GM12873 (cell line): ENCODE data around the gene HAGHL.

ENCODE experiments used
- TF ChIP-seq, protein P1 (sequence below): IDR thresholded peaks from 2 replicates; pipeline ENCODE4 v1.5.1; 2012; ENCODE audit warnings: low read depth, mild to moderate bottlenecking, moderate library complexity, low read length, control low read depth; ENCODE audit not compliant: insufficient read depth; ENCODE audit errors: missing control alignments

Gene HAGHL

DNA sequence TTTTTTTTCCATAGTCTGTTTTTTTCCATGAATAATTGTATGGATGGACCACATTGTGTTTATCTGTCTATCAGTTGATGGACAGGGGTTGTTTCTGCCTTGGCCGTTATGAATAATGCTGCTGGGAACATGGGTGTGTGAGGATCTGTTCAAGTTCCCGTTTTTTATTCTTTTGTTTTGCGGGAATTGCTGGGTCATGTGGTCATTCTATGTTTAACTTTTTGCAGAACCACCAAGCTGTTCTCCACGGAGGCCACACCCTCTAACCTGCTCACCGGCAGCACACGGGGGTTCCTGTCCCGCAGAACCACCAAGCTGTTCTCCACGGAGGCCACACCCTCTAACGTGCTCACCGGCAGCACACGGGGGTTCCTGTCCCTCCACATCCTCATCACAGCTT is 27.8 kb downstream of the HAGHL start:
- TF ChIP-seq, protein P1, sequence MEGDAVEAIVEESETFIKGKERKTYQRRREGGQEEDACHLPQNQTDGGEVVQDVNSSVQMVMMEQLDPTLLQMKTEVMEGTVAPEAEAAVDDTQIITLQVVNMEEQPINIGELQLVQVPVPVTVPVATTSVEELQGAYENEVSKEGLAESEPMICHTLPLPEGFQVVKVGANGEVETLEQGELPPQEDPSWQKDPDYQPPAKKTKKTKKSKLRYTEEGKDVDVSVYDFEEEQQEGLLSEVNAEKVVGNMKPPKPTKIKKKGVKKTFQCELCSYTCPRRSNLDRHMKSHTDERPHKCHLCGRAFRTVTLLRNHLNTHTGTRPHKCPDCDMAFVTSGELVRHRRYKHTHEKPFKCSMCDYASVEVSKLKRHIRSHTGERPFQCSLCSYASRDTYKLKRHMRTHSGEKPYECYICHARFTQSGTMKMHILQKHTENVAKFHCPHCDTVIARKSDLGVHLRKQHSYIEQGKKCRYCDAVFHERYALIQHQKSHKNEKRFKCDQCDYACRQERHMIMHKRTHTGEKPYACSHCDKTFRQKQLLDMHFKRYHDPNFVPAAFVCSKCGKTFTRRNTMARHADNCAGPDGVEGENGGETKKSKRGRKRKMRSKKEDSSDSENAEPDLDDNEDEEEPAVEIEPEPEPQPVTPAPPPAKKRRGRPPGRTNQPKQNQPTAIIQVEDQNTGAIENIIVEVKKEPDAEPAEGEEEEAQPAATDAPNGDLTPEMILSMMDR = no peak

GRCh38 chr16:756428-756827 is 29.5 kb downstream of the HAGHL start:
- TF ChIP-seq, protein P1 = no peak

DNA sequence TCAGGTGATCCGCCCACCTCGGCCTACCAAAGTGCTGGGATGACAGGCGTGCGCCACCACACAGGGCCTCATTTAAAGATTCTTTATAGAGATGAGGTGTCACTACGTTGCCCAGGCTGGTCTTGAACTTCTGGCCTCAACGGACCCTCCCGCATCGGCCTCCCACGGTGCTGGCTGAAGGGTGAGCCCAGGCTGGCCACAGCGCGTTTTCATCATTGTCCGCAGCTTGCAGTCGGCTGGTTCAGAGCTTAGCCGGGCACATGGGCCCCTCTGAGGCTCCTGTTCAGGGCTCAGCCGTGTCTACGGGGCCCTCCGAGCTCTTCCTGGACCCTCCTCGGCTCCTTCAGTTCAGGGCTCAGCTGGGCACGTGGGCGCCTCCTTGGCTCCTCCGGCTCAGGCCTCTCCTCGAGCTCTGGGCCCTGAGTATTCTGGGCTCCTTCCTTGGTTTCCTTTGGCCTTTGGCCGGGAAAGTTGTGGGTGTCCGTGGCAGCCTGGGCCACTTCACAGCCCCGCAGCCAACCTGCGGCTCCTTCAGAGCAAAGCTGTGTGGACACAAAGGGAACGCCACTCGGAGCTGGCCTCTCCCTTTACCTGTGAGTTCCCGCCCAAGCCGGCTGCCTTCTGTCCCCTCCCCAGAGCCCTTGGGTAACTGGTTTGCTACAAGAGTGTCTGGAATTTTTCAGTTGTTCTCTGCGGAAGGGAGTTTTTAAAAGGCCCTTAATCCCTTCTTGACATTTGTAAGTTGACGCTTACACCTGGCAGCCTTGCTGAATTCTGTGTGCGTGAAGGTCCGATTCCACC is 32.4 kb downstream of the HAGHL start:
- TF ChIP-seq, protein P1 = no peak

DNA sequence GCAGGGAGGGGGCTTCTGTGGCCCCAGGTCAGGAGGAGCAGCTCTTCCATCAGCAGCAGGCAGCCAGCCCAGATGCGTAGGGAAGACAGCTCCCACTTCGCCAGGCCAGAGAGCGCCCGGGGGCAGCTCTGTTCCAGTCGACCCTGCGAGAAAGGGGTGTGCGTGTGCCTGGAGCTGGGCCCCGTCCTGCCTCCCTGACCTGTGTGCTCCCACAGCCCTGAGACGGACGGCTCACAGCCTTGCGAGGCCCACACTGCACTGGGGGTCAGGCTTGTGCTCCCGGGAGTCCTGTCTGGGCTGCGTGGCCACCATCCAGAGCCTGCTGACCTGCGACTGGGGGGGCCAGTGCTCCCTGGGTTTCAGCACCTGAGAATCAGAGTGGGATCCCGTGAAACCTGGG is 33.2 kb downstream of the HAGHL start:
- TF ChIP-seq, protein P1 = no peak

DNA sequence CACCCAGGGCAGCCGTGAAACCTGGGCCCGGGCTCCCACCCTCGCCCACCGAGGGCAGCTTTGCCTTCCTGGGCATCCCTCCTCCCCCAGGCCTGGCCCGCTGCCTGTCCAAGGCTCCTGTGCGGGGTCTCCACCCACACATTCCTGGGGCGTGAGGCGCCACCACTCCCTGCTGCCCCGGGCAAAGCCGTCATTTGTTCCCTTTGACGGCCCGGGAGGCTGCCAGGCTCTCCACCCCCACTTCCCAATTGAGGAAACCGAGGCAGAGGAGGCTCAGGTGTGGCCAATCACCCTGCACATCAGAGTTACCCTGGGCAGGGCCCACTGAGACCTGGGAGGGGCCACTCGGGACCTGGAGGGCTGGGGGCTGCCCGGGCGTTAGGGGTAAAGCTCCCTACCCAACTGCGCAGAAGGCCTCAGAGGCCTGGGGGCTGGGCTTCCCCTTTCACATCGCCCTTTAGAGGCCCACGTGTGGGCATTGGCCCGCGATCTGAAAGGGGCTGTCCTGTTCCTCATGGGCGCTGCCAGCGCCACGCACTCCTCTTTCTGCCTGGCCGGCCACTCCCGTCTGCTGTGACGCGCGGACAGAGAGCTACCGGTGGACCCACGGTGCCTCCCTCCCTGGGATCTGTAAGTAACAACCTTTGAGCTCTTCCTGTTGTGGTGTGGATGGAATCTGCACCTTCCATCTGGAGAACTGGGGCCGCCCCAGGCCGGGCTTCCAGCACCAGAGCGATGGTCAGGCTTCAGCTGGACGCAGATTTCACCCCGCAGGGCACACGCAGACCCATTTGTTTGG is 33.8 kb downstream of the HAGHL start, which contains the start of gene MSLN:
MSLN (plus strand) TSS at position 190 of the 799 bp plus-strand sequence. CDS start 1,947 bp downstream, outside the sequence.
- TF ChIP-seq, protein P1 = no peak

DNA sequence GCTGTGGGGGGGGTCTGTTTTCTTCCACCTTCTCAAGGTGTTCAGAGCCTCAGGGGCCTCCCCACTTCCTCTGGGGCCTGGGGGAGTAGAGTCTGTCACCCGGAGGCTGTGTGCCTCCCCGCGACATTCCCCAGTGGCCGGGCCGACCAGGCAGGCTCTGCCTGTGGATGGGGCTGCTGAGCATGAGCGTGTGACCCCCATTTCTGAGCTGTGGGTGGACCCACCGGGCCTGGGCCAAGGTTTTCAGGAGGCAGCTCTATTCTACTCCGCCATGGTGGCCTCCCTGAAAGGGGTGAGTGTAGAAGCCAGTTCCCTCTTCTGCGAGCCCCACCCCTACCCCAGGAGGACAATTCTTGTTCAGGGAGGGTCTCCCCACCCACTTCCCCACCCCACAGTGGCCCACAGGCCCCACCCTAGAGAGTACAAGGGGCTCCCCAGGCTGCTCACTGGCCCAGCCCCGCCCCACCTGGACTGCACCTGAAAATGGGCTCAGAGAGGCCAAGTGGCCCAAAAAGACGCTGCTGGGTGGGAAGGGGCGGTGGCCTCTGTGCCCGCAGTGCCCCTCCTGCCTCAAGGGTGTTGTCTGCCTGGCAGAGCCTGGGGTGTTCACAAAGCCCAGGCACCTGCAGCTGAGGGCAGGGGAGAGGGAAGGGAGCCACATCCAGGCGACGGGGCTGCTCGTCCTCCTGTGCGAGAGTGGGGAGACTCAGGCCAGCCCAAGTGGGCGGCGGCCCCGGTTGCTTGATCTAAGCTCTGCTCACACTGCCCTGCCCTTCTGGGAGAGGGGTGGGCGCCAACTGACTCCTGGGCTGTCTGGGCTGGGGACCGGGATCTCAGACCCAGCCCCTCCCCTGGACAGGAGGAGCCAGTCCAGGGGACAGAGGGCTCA is 35.0 kb downstream of the HAGHL start:
- TF ChIP-seq, protein P1 = no peak
